Breast epithelium (tissue), 3 donors: ENCODE results near the gene MKKS.

ENCODE experiments used
- POLR2AphosphoS5 ChIP-seq, 3 donors: sonication (generic); formaldehyde crosslinking; IDR thresholded peaks; one replicate each; pipeline ENCODE4 v1.6.1; 2017; ENCODE audit warnings: antibody characterized with exemption in 3 of 3
- TF ChIP-seq, protein P1 (sequence below), 3 donors: fragments of 450-650 bp; IDR thresholded peaks; one replicate each; pipeline ENCODE4 v1.5.1; 2016 to 2017; ENCODE audit warnings: antibody characterized with exemption in 3 of 3, mild to moderate bottlenecking in 3 of 3, moderate library complexity in 3 of 3

GRCh38 chr20:10385850-10386544, 48.0 kb downstream of the MKKS start:
- no peak for TF ChIP-seq POLR2AphosphoS5 (IDR thresholded peaks at IDR 0.05)
- TF ChIP-seq, protein P1, sequence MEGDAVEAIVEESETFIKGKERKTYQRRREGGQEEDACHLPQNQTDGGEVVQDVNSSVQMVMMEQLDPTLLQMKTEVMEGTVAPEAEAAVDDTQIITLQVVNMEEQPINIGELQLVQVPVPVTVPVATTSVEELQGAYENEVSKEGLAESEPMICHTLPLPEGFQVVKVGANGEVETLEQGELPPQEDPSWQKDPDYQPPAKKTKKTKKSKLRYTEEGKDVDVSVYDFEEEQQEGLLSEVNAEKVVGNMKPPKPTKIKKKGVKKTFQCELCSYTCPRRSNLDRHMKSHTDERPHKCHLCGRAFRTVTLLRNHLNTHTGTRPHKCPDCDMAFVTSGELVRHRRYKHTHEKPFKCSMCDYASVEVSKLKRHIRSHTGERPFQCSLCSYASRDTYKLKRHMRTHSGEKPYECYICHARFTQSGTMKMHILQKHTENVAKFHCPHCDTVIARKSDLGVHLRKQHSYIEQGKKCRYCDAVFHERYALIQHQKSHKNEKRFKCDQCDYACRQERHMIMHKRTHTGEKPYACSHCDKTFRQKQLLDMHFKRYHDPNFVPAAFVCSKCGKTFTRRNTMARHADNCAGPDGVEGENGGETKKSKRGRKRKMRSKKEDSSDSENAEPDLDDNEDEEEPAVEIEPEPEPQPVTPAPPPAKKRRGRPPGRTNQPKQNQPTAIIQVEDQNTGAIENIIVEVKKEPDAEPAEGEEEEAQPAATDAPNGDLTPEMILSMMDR (IDR thresholded peaks at IDR 0.05): no peak
